G401 (cell line): ENCODE results near the gene GRPEL2. TPM values are rescaled to one million over a fixed set of nuclear protein-coding genes. Genes with fewer than 3 reads are reported as not detected.

Experiments
- DNase-seq: peaks from one replicate; pipeline ENCODE4 v3.0.0-alpha.2; 2015; ENCODE audit warnings: low spot score
- in situ Hi-C: cut with HindIII; loops from 2 replicates; pipeline ENCODE4 v1.10.0; 2016; ENCODE audit warnings: low sequenced_read_pairs, mixed read lengths
- total RNA-seq: library from RNA; depleted of rRNA; stranded (reverse); fragments of >200 nt; shearing (Covaris generic); gene quantifications from 2 replicates; pipeline ENCODE4 v1.2.3, GENCODE V29; 2014

Gene GRPEL2
- total RNA-seq, 1 experiment from 2014 or later, result 22.9 TPM

DNA sequence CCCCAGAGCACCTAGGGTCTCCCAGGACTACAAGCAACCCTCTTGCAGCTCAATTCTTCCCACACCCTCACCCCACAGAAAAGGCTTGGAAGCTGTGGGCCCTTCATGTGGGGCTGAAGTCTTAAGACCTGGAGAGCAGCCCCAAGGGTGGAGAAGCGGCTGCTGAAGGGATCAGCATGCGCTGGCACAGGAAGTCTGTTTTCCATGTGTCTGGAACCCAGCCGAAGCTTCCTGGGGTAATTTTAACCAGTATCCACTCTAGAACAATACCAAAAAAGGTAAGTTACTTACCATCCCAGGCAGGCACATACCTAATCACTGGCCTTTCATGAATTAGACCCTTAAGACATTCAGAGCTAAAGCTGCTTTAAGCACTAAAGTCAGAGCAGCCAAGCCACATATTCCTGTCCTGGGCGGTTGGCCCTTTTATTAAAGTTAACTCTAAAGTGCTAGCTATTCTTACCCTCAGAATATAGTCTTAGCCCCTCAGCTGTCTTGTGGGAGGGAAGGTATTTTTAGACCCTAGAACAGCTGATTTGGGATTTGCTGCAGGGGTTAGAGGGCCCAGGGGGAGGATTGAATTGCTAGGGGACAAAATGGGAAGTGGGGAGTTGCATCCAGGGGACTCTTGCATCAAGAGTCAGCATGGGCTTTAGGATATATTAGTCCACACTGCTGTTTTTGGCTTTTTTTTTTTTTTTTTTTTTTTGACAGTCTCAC is 26.9 kb downstream of the GRPEL2 start:
- DNase-seq, result no peak
- in situ Hi-C loops, result no loop called here

GRCh38 chr5:149372932-149373331 is 27.6 kb downstream of the GRPEL2 start:
- in situ Hi-C loops, result no loop called here

DNA sequence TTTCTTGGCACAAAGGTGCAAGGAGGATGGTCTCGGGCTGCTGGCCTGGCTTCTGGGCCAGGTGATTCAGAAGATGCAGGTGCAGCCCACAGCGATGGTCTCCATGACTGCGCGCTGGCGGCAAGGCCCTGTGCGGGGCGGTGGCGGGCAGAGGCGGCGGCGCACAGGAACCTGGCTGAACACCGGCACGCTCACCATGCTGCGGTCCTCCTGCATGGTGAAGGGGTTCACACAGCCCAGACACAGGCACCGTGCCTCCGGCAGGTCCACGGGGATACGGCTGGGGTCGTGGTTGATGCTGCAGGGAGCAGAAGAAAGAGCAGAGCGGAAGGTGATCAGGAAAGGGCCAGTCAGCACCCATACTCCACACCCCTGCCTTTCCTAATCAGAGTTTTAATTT is 29.0 kb downstream of the GRPEL2 start:
- in situ Hi-C loops, result no loop called here
- DNase-seq, result no peak

More at GRCh38 chr5:149372932-149373331, 27.6 kb downstream of the GRPEL2 start:
- DNase-seq, result no peak

GRCh38 chr5:149374801-149375200 is 29.5 kb downstream of the GRPEL2 start:
- DNase-seq, result no peak
- in situ Hi-C loops, result no loop called here

DNA sequence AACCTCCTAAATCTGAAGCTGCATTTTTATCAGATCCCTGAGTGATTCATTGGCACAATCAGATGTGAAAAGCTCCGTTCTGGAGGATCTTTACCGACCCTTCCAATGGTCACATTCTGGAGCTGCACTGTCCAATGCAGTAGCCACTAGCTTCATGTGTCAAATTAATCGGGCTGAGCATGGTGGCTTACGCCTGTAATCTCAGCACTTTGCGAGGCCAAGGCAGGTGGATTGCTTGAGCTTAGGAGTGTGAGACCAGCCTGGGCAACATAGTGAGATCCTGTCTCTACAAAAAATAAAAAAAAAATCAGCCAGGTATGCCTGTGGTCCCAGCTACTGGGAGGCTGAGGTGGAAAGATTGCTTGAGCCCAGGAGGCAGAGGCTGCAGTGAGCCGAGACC is 30.1 kb downstream of the GRPEL2 start:
- no peak for DNase-seq
- in situ Hi-C loops, result no loop called here

DNA sequence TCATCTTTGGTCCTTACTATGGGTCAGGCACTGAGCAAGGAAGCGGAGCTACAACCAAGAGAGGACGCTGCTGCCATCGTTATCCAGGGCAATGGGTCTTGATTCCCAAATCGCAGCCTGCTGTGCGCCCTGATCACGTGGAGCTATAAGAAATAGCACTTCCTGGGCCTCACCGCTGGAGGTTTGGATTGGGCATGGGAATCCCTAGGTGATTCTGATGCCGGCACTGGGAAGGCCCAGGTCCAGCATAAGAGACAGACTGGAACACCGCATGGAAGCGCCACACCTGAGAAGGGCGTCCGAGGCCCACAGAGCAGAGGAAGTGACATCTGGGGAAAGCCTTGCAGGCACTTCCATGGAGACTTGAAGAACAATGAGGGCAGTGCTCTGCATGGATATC is 30.8 kb downstream of the GRPEL2 start:
- in situ Hi-C loops, result no loop called here
- no peak for DNase-seq

DNA sequence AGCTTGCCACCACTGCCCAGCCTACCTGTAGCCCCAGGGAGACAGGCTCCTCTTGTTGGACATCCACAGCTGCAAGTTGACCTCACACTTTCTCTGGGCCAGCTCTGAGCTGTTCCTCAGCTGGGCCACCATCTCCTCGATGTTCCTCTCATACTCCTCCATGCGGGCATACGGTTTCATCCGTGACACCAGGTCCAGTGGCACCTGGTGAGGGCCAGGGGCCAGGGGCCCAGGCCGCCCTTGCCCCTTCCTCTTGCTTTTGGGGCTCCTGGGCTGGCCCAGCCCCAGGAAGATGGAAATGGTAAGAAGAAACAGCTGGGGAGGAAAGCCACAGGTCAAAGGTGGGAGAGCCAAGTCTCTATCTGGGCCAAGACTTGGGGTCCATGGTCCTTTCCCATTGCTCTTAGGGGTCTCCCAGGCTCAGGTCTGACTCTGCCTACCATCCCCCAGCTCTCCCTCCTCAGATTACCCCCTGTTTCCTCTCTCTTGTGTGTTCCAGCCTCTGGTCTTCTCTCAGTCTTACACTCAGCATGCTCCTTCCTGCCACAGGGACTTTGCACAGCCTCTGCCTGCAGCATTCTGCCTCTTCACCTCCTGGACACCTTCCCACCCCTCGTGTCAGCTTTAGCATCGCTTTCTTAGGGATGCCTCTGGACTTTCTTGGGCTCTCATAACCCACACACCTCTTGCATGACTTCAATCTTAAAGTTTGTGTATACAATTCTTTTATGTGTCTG is 31.6 kb downstream of the GRPEL2 start:
- DNase-seq, result no peak
- in situ Hi-C loops, result no loop called here

DNA sequence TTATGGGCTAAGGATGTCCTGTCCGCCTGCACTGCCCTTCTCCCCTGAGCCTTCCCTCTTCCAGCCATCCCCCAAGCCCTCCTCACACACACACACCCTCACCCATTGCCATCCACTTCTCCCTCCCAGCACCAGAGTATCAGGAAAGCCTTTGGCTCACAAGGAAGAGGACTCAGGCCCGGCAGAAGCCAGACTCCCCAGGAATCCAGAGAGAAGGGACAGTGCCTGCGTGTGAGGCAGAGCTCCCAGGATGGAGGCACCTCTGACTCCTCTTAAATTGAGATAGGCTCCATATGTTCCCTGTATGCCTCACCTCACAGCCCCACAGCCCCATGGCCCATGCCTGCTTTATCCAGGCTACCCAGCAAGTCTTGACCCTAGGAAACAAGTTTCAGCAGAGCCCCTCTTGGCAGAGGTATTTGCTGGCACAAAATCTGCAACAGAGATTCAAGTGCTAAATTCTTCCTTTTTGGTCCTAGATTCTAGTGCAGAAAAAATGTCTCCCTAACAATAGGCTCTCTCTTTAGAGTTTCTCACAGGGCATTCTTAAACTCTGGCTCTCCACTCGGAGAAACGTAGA is 33.0 kb downstream of the GRPEL2 start:
- in situ Hi-C loops, result no loop called here
- DNase-seq, result no peak

GRCh38 chr5:149379177-149379761 is 34.0 kb downstream of the GRPEL2 start, which contains the start of gene IL17B:
IL17B (minus strand) TSS chr5:149379292; CDS start chr5:149379225, 67 bp downstream.
- no peak for DNase-seq
- in situ Hi-C loops, result no loop called here

DNA sequence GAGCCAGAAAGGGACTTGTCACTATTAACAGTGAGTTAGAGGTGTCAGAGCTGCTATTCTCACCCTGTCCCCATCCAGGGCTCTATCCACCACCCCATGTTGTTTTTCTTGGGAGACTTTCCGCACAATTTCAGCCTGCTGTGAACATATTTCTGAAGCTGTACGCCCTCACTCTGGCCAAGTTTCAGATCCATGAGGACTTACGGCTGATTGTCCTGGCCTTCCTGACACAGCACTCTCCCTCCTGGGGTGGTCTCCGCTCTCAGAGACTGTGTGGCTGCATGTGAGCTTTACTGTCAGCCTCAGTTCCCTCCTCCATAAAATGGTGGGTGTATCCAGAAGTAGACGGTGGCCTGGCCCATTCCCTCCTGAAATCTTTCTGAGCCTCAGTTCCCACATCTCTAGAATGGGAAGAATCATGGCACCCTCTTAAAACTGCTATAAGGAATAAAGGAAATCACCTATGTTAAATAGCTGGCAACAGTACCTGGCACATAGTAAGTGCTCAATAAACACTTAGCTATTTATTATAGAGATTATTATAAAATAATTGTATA is 34.6 kb downstream of the GRPEL2 start:
- in situ Hi-C loops, result no loop called here
- no peak for DNase-seq

DNA sequence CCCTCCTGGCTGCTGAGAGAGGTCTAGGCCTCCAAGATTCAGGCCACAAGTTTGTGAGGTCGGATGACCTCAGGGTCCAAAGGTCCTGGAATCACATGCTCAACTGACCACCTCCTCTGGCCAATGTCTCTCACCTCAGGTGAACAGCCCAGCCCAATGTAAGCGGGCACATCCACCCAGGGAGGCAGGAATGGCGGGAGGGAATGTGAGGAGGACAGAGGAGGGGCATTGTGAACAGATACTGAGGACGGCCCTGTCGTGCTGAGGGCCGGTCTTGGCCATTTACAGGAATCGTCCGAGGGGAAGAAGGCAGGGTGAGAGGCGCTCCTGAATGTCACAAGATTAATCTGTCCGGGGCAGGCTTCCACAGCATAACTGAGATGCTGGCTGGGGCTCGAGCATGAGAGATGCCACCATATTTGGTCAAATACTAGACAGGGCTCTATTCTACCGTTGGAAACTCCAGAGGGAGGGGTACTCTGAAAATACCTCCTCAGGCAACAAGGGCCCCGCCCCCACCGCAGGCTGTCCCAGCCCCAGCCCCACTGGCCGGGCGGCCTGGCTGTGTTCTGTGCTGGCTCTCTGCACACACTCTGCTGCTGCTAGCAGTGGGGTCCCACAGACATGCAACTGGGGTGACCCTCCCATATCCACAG is 35.3 kb downstream of the GRPEL2 start:
- no peak for DNase-seq
- in situ Hi-C loops, result no loop called here

GRCh38 chr5:149381261-149381985 is 36.1 kb downstream of the GRPEL2 start:
- in situ Hi-C loops, result no loop called here
- no peak for DNase-seq

GRCh38 chr5:149381986-149382338 is 36.7 kb downstream of the GRPEL2 start:
- DNase-seq, result peak; percentile 42
- in situ Hi-C loops, result no loop called here

DNA sequence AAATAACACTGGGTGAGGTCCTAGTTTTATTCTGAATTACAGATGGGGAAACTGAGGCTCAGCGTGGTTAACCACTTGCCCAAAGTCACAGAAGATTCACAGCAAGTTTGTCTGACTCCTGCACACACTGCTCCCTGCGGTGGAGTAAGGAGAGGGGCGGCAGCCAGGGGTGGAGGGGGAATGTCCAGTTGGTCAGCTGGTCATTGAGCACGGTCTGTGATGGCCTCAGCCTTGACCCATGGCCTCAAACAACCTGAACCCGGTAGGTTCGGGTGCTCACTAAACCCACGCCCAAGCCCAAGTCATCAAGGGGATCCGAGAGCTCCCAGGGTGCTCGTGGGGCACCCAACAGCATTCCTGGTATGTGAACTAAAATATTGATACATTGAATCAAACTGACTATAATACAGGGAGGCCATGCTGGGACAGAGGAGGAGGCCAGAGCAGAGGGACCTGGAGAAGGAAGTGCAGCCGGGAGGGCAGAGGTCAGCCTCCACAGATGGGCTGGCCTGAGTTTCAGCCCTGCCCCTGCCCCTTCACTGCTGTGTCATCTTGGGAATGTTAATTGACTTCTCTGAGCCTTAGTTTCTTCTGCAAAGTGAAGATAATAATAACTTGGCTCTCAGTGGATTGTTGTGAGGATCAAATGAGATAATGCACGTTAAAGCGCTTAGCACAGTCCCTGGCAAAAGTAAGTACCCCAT is 37.4 kb downstream of the GRPEL2 start:
- DNase-seq, result no peak
- in situ Hi-C loops, result no loop called here

DNA sequence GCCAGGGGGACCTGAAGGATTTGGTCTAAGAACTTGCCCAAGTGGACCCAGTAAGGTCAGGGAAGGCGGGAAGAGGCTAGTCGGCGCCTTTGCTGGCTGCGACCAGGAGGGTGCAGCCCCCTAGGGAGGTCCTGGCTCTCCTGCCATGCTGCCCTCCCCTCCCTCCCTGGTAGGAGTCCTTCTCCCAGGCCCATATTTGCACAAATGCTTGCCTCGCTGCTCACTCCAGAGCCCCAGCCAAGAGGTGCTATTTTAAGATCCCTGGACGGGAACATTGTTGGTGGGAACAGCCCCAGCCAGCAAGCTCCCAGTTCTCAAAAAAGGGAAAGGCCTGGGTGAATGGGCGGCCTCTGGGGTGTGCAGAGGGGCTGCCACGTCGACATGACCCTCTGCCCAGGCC is 38.1 kb downstream of the GRPEL2 start:
- no peak for DNase-seq
- in situ Hi-C loops, result no loop called here

DNA sequence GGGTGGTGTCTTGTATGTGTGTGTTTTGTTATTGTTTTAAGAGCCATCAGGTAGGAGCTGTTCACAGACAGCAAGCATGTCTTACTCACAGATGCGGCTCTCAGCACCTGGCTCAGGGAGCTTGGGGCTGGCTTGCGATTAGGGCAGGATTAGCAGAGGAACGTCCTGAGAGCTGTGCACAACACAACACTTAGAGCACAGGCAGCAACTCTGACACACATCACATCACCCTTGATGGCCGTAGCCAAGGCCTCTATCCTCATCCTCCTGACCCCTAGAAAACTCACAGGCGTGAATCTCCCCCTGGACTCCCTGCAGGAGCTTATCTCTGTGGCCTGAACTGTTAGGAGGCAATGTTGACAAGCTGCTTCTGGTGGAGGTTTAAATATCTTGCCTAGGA is 40.9 kb downstream of the GRPEL2 start:
- in situ Hi-C loops, result no loop called here
- DNase-seq, result no peak

GRCh38 chr5:149387081-149387631 is 41.9 kb downstream of the GRPEL2 start:
- in situ Hi-C loops, result no loop called here
- DNase-seq, result peak; percentile 12

GRCh38 chr5:149387982-149388381 is 42.7 kb downstream of the GRPEL2 start:
- in situ Hi-C loops, result no loop called here
- no peak for DNase-seq
